ENCODE measurements around the gene USP36.

GRCh38 chr17:78764871-78765270, 75.7 kb downstream of the USP36 start:
- TF ChIP-seq EZH2 (IDR thresholded peaks at IDR 0.05) (no peak), POLR2AphosphoS5 (IDR thresholded peaks at IDR 0.05; ENCODE audit: borderline replicate concordance, low read depth, low read length) (no peak), FOXP2 (optimal IDR thresholded peaks at IDR 0.05; ENCODE audit: control extremely low read depth, extremely low read length, insufficient read depth) (no peak)
